Transverse colon (tissue), 4 donors: ENCODE data around the gene PTGR2.

ENCODE experiments used
- EP300 ChIP-seq: sonication (generic); formaldehyde crosslinking; IDR thresholded peaks from one replicate; pipeline ENCODE4 v1.6.1; 2017; ENCODE audit warnings: antibody characterized with exemption, low read depth
- POLR2A ChIP-seq: fragments of 450-650 bp; IDR thresholded peaks from one replicate; pipeline ENCODE4 v1.6.1; 2016; ENCODE audit warnings: antibody characterized with exemption, mild to moderate bottlenecking, moderate library complexity
- POLR2AphosphoS5 ChIP-seq, 3 donors: sonication (generic); formaldehyde crosslinking; IDR thresholded peaks; one replicate each; pipeline ENCODE4 v1.6.1; 2016; ENCODE audit warnings: antibody characterized with exemption in 3 of 3
- TF ChIP-seq, protein P1 (sequence below), 5 experiments: fragments of 200-600 bp in 3 of 5; fragments of 450-650 bp in 2 of 5; sonication (generic) in 3 of 5; IDR thresholded peaks; 1 replicate in 2 of 5; 2 replicates in 3 of 5; pipeline ENCODE4 v1.5.1; 2016 to 2017; ENCODE audit warnings: antibody characterized with exemption in 5 of 5, inconsistent platforms in 3 of 5, mild to moderate bottlenecking in 2 of 5, moderate library complexity in 1 of 5

DNA sequence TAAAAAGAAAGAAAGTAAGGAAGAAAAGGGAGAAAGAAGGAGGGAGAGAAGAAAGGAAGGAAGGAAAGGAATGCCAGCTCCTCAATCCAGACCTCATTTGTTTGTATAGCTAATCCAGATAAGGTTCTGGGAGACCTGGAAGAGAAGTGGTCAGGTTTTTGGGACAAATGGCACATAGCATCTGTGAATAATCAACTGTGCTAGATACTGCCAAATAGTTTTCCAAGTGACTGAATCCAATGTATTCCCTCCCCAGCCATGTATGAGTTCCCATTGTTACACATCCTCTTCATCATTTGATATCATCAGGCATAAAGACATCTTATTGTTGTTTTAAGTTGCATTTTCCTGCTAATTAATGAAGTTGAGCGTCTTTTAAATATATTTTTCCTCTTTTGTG lies 18.6 kb upstream of the PTGR2 start:
- TF ChIP-seq POLR2A = no peak
- TF ChIP-seq, protein P1, sequence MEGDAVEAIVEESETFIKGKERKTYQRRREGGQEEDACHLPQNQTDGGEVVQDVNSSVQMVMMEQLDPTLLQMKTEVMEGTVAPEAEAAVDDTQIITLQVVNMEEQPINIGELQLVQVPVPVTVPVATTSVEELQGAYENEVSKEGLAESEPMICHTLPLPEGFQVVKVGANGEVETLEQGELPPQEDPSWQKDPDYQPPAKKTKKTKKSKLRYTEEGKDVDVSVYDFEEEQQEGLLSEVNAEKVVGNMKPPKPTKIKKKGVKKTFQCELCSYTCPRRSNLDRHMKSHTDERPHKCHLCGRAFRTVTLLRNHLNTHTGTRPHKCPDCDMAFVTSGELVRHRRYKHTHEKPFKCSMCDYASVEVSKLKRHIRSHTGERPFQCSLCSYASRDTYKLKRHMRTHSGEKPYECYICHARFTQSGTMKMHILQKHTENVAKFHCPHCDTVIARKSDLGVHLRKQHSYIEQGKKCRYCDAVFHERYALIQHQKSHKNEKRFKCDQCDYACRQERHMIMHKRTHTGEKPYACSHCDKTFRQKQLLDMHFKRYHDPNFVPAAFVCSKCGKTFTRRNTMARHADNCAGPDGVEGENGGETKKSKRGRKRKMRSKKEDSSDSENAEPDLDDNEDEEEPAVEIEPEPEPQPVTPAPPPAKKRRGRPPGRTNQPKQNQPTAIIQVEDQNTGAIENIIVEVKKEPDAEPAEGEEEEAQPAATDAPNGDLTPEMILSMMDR (IDR thresholded peaks at IDR 0.05) = no peak
- TF ChIP-seq EP300 = no peak
- no peak for TF ChIP-seq POLR2AphosphoS5 (IDR thresholded peaks at IDR 0.05)
